Mononuclear cell (primary cell): ENCODE results near the gene PIP5K1A. TPM values are rescaled to one million over a fixed set of nuclear protein-coding genes. Genes with fewer than 3 reads are reported as not detected.
A peak's percentile ranks its signal among the peaks of the same experiment; 100 is the strongest.

Experiments
- H3K27me3 ChIP-seq: 2 replicates; pipeline ENCODE4 v1.6.0; 2011; ENCODE audit warnings: low read length, control low read depth; ENCODE audit not compliant: insufficient read depth
- H3K4me1 ChIP-seq: 2 replicates; pipeline ENCODE4 v1.5.1; 2011; ENCODE audit warnings: mild to moderate bottlenecking, low read length, control low read depth; ENCODE audit not compliant: insufficient read depth
- H3K4me3 ChIP-seq: 2 replicates; pipeline ENCODE4 v1.5.1; 2011; ENCODE audit warnings: mild to moderate bottlenecking, low read length, moderate library complexity
- H3K9me3 ChIP-seq: 2 replicates; pipeline ENCODE4 v1.5.1; 2011; ENCODE audit warnings: low read depth, mild to moderate bottlenecking, control low read depth, low read length
- total RNA-seq: library from RNA; depleted of rRNA; stranded (reverse); fragments of >200 nt; gene quantifications from one replicate; pipeline ENCODE4 v1.2.3, GENCODE V29; 2012

Gene PIP5K1A
- total RNA-seq, 1 donor: 46.7 TPM

- no peaks in the 10 kb centered on the region for H3K4me1 ChIP-seq
- H3K9me3 ChIP-seq: no peaks in the 10 kb centered on the region
- no peak overlapping the region for H3K4me3 ChIP-seq
- H3K27me3 ChIP-seq: no peaks in the 10 kb centered on the region
These were observed 12.5 kb downstream of the PIP5K1A start for GRCh38 chr1:151210830-151211229.

GRCh38 chr1:151211972-151212705, 13.8 kb downstream of the PIP5K1A start:
- Histone ChIP-seq H3K9me3 (no peaks in the 10 kb centered on the region), H3K27me3 (no peaks in the 10 kb centered on the region), H3K4me1 (no peaks in the 10 kb centered on the region), H3K4me3 (no peak overlapping the region)

GRCh38 chr1:151213560-151213959, 15.2 kb downstream of the PIP5K1A start:
- Histone ChIP-seq H3K9me3 (no peaks in the 10 kb centered on the region), H3K4me3 (no peak overlapping the region), H3K27me3 (no peaks in the 10 kb centered on the region), H3K4me1 (no peaks in the 10 kb centered on the region)

DNA sequence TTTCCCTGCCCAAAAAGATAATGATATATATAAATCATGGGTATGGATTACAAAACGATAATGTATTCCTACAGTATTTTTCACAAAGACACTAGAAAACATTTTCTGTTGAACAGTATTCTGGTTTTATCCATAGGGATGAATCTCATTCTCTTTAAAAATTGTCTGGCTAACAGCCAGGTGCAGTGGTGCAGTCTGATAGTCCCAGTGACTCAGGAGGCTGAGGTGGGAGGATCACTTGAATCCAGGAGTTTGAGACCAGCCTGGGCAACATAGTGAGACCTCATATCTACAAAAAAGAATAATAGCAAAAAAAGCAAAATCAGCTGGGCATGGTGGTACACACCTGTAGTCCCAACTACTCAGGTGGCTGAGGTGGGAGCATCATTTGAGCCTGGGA, 23.3 kb downstream of the PIP5K1A start:
- H3K9me3 ChIP-seq: no peaks in the 10 kb centered on the region
- H3K27me3 ChIP-seq: no peaks in the 10 kb centered on the region
- no peak overlapping the region for H3K4me3 ChIP-seq
- H3K4me1 ChIP-seq: no peaks in the 10 kb centered on the region

DNA sequence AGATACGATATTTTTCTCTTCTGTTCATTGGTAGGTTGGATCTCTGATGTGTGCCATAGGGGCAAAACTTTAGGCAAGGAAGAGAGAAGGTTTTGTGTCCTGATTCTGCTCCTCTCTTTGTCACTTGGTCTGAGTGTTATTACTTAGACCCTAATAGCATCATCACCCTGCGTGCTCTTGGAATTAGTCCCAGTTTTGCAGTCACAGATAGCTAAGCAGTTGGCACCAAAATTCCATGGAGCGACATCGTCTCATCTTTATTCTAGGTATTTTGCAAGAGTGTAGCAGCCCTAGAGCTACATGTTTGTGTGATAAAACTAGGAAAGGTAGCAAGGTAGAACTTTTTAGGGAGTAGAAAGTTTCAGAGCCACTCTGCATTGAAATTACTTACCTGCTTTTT, 23.8 kb downstream of the PIP5K1A start:
- Histone ChIP-seq H3K4me1 (no peaks in the 10 kb centered on the region), H3K9me3 (no peaks in the 10 kb centered on the region), H3K4me3 (no peak overlapping the region), H3K27me3 (no peaks in the 10 kb centered on the region)

GRCh38 chr1:151235235-151235634, 36.9 kb downstream of the PIP5K1A start:
- Histone ChIP-seq H3K4me3 (no peak overlapping the region), H3K9me3 (no peaks in the 10 kb centered on the region), H3K27me3 (no peaks in the 10 kb centered on the region)

GRCh38 chr1:151237678-151238466, 39.5 kb downstream of the PIP5K1A start:
- H3K9me3 ChIP-seq: no peaks in the 10 kb centered on the region
- no peak overlapping the region for H3K4me3 ChIP-seq
- peaks cover 9% of the 10 kb centered on the region for H3K4me1 ChIP-seq
- no peaks in the 10 kb centered on the region for H3K27me3 ChIP-seq

More at GRCh38 chr1:151235235-151235634, 36.9 kb downstream of the PIP5K1A start:
- H3K4me1 ChIP-seq: peaks cover 9% of the 10 kb centered on the region

DNA sequence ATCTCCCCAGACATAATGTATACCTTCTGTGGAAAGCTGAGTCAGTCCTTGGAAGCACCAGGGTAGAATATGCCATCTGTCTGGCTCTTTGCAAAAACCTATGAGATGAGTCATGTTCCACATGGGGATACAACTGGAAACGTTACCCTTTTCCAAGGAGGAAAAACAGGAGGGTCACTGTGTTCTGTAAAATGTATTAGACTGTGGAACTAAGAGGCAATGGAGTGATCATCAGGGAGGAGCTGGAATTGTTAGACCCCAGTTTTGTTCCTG, 40.1 kb downstream of the PIP5K1A start:
- Histone ChIP-seq H3K4me1 (peaks cover 9% of the 10 kb centered on the region), H3K9me3 (no peaks in the 10 kb centered on the region), H3K4me3 (no peak overlapping the region), H3K27me3 (no peaks in the 10 kb centered on the region)

DNA sequence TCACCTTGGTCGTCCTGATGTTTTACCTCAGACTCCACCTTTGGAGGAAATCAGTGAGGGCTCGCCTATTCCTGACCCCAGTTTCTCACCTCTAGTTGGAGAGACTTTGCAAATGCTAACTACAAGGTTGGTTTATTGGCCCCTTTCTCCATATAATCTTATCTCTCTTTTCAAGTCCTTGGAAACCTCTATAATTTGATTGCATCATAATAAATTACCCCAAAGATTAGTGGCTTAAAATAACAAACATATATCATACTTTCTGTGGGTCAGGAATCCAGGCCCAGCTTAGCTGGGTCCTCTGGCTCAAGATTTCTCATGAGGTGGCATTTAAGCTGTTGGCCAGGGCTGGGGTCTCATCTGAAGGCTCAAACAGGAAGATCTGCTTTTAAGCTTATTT, 44.1 kb downstream of the PIP5K1A start:
- Histone ChIP-seq H3K4me3 (no peak overlapping the region), H3K27me3 (no peaks in the 10 kb centered on the region)

GRCh38 chr1:151243683-151244216, 45.4 kb downstream of the PIP5K1A start:
- Histone ChIP-seq H3K27me3 (no peaks in the 10 kb centered on the region), H3K4me3 (no peak overlapping the region), H3K9me3 (no peaks in the 10 kb centered on the region), H3K4me1 (no peaks in the 10 kb centered on the region)

More for the DNA sequence above, 44.1 kb downstream of the PIP5K1A start:
- H3K4me1 ChIP-seq: peaks cover 7% of the 10 kb centered on the region
- H3K9me3 ChIP-seq: no peaks in the 10 kb centered on the region

GRCh38 chr1:151246786-151247185, 48.4 kb downstream of the PIP5K1A start:
- H3K4me3 ChIP-seq: no peak overlapping the region
- no peaks in the 10 kb centered on the region for H3K9me3 ChIP-seq
- H3K27me3 ChIP-seq: no peaks in the 10 kb centered on the region
- H3K4me1 ChIP-seq: no peaks in the 10 kb centered on the region

GRCh38 chr1:151251656-151252470, 53.5 kb downstream of the PIP5K1A start:
- Histone ChIP-seq H3K27me3 (no peaks in the 10 kb centered on the region), H3K4me1 (peaks cover 18% of the 10 kb centered on the region), H3K4me3 (no peak overlapping the region), H3K9me3 (no peaks in the 10 kb centered on the region)

DNA sequence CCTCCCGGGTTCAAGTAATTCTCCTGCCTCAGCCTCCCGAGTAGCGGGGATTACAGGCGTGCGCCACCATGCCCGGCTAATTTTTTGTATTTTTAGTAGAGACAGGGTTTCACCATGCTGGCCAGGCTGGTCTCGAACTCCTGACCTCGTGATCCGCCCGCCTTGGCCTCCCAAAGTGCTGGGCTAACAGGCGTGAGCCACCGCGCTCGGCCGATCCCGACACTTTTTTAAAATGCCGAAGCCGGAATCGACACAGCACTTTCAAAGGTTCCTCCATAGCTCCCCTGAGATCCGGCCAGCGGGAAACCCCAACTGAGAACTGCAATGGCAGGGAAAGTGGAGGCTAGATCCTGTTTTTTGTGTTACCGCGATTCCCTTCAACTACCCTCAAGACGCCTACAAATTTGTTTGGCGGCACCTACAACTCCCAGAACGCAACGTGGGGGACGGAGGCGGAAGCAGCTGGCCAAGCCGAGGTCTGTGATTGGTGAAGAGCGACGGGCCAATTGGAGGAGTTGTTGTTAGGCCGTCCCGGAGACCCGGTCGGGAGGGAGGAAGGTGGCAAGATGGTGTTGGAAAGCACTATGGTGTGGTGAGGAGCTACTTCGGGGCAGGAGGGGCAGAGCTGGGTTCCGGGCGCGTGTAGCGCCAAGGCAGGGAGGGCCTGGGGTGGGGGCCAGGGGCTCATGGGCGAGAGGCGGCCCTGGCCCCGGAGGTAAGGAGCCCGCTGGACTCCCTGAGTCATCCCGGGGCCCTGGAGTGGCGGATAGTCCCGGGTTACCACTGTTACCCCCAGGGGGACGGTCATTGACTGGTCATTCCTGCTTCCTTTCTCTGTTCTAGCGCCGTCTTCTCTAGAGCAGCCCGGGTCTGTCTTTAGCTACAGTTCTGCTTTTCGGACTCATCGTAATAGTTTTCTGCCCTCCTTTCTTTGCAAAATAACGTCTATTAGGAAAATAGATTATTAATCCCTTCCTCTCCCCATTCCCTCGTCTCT, 56.2 kb downstream of the PIP5K1A start, which contains the start of gene PSMD4:
Gene PSMD4, plus strand, starts transcription at position 518 of the 997 bp plus-strand sequence. Its CDS starts 49 bp downstream, at position 567.
- Histone ChIP-seq H3K4me1 (peaks cover 26% of the 10 kb centered on the region), H3K27me3 (no peaks in the 10 kb centered on the region), H3K4me3 (peak within 1 kb of the TSS; percentile 93), H3K9me3 (no peaks in the 10 kb centered on the region)

DNA sequence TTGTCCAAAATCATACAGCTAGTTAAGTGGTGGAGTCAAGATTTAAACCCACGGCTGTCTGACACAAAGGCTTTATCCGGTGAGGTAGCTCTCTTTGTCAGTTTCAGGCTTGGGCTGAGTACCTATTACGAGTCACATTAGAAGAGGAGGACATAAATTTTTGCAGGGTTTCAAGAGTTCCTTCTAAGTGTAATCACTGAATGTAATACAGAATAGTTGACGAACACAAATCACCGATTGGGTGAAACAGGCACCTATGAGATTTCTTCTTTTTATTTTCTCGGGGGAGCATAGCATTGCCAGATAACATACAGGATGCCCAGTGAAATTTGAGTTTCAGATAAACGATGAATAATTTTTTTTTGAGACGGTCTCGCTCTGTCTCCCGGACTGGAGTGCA, 57.0 kb downstream of the PIP5K1A start:
- peak overlapping the region; percentile 93 for H3K4me3 ChIP-seq

More for the DNA sequence above, 57.0 kb downstream of the PIP5K1A start:
- peaks cover 26% of the 10 kb centered on the region for H3K4me1 ChIP-seq
- no peaks in the 10 kb centered on the region for H3K27me3 ChIP-seq
- H3K9me3 ChIP-seq: no peaks in the 10 kb centered on the region
